CD8-positive, alpha-beta memory T cell (primary cell): ENCODE measurements around the gene MRO. TPM values are rescaled to one million over a fixed set of nuclear protein-coding genes. Genes with fewer than 3 reads are reported as not detected.

ENCODE experiments used
- CTCF ChIA-PET: fragments of 350-600 bp; sonication (Branson Sonifier 250); formaldehyde crosslinking; loops from one replicate; lab custom pipeline; 2021; ENCODE audit warnings: antibody characterized with exemption; lab: Charles Lee
- POLR2A ChIA-PET: fragments of 350-600 bp; sonication (Branson Sonifier 250); formaldehyde crosslinking; loops from one replicate; lab custom pipeline; 2021; ENCODE audit warnings: antibody characterized with exemption; lab: Charles Lee
- DNase-seq, 5 donors: peaks; one replicate each; pipeline versions ENCODE4 v3.0.0 to v3.0.0-alpha.2; 2020 to 2022; ENCODE audit warnings: mixed read lengths in 1 of 5
- H3K27ac ChIP-seq: one replicate; pipeline ENCODE4 v1.7.0; 2013; ENCODE audit warnings: low read depth, mild to moderate bottlenecking, low read length, moderate library complexity
- H3K27me3 ChIP-seq: 2 replicates; pipeline ENCODE4 v1.7.0; 2013; ENCODE audit warnings: low read length, mild to moderate bottlenecking; ENCODE audit not compliant: insufficient read depth, poor library complexity, severe bottlenecking
- H3K36me3 ChIP-seq: 2 replicates; pipeline ENCODE4 v1.7.0; 2013; ENCODE audit warnings: mild to moderate bottlenecking, low read length, moderate library complexity; ENCODE audit not compliant: insufficient read depth
- H3K4me1 ChIP-seq: 2 replicates; pipeline ENCODE4 v1.7.0; 2013; ENCODE audit warnings: mild to moderate bottlenecking, low read length, moderate library complexity; ENCODE audit not compliant: insufficient read depth
- H3K4me3 ChIP-seq: 2 replicates; pipeline ENCODE4 v1.7.0; 2013; ENCODE audit warnings: mild to moderate bottlenecking, low read length
- H3K9me3 ChIP-seq: 2 replicates; pipeline ENCODE4 v1.7.0; 2013; ENCODE audit warnings: mild to moderate bottlenecking, low read length
- H3K27ac Mint-ChIP-seq, 8 donors: one replicate each; pipeline ENCODE4 v1.8.0; 2020 to 2021; ENCODE audit warnings: mixed read lengths in 8 of 8, mild to moderate bottlenecking in 6 of 8, inconsistent platforms in 3 of 8, moderate library complexity in 3 of 8
- H3K27me3 Mint-ChIP-seq, 2 donors: one replicate each; pipeline ENCODE4 v1.8.0; 2020 to 2021; ENCODE audit warnings: mixed read lengths in 2 of 2, mild to moderate bottlenecking in 1 of 2, moderate library complexity in 1 of 2
- H3K36me3 Mint-ChIP-seq, 3 donors: one replicate each; pipeline ENCODE4 v1.8.0; 2020 to 2021; ENCODE audit warnings: mixed read lengths in 3 of 3, inconsistent platforms in 1 of 3, mild to moderate bottlenecking in 1 of 3
- H3K4me1 Mint-ChIP-seq, 3 donors: one replicate each; pipeline ENCODE4 v1.8.0; 2020 to 2021; ENCODE audit warnings: mixed read lengths in 3 of 3, inconsistent platforms in 1 of 3, mild to moderate bottlenecking in 1 of 3
- H3K4me3 Mint-ChIP-seq, 7 donors: one replicate each; pipeline ENCODE4 v1.8.0; 2020 to 2021; ENCODE audit warnings: mixed read lengths in 7 of 7, mild to moderate bottlenecking in 6 of 7, moderate library complexity in 4 of 7, inconsistent platforms in 2 of 7
- H3K9me3 Mint-ChIP-seq, 5 donors: one replicate each; pipeline ENCODE4 v1.8.0; 2020 to 2022; ENCODE audit warnings: mixed read lengths in 5 of 5, mild to moderate bottlenecking in 3 of 5, moderate library complexity in 2 of 5, inconsistent platforms in 1 of 5
- polyA plus RNA-seq: library from polyadenylated mRNA; unstranded; fragments of 300-500 nt; fragmentation: Illumina TruSeq; gene quantifications from one replicate; pipeline ENCODE4 v1.2.3, GENCODE V29; 2021
- total RNA-seq, 2 experiments: library from RNA; stranded (reverse); gene quantifications; one replicate each; pipeline ENCODE4 v1.2.3, GENCODE V29; 2021

MRO gene
- total and polyA plus RNA-seq, 3 experiments from 2014 or later: 0.18 TPM; not detected in 2

DNA sequence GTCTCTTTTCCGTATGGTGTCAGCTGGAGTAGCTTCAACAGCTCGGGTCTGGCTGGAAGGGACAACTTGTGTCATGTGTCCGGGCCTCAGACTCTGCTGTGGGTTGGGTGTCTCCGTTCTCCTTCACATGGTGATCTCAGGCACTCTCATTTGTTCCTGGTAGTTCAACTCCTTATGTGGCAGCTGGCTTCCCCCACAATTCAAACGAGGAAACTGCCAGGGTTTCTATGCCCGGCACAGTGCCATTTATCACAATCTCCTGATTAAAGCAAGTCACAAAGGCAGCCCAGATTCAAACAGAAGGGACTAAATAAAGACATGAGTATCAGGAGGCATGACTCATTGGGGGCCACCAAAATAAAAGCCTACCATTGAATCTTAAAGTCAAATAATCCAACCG lies 22.7 kb downstream of the MRO start:
- H3K9me3 ChIP-seq: no peaks in the 10 kb centered on the region
- no peak for DNase-seq
- no peaks in the 10 kb centered on the region for H3K27me3 ChIP-seq
- Mint-ChIP-seq H3K4me1 (no peaks in the 10 kb centered on the region), H3K9me3 (no peaks in the 10 kb centered on the region), H3K4me3 (no peak overlapping the region), H3K36me3 (no peaks in the 10 kb centered on the region), H3K27ac (no peak overlapping the region), H3K27me3 (peaks cover 25 to 46% of the 10 kb centered on the region in 2 donors)
- POLR2A ChIA-PET: no interaction called here
- H3K4me3 ChIP-seq: no peak overlapping the region
- no peaks in the 10 kb centered on the region for H3K36me3 ChIP-seq
- CTCF ChIA-PET: no interaction called here
- H3K4me1 ChIP-seq: no peaks in the 10 kb centered on the region
- H3K27ac ChIP-seq: no peak overlapping the region

DNA sequence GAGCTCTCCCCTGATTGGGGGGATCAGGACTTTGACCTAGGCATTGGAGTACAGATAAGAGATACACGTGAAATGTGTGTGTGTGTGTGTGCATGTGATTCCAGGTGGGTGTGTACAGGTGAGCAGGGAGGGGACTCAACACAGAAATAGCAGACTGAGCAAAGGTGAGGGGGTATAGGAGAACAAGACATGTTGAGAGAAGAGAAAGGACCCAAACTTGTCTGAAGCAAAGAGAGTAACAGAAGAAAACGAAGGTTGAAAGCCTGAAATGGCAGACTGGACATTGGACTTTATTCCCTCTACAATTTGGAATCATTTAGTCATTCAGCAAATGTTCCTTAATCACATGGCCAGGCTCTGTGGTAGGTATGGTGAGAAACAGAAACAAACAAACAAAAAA lies 23.3 kb downstream of the MRO start:
- H3K36me3 ChIP-seq: no peaks in the 10 kb centered on the region
- Mint-ChIP-seq H3K27ac (no peak overlapping the region), H3K36me3 (no peaks in the 10 kb centered on the region), H3K9me3 (no peaks in the 10 kb centered on the region), H3K4me1 (no peaks in the 10 kb centered on the region), H3K27me3 (peaks cover 25 to 51% of the 10 kb centered on the region in 2 donors), H3K4me3 (no peak overlapping the region)
- no peak for DNase-seq
- H3K4me1 ChIP-seq: no peaks in the 10 kb centered on the region
- no peak overlapping the region for H3K4me3 ChIP-seq
- H3K27ac ChIP-seq: no peak overlapping the region
- H3K9me3 ChIP-seq: no peaks in the 10 kb centered on the region
- CTCF ChIA-PET: no interaction called here
- H3K27me3 ChIP-seq: no peaks in the 10 kb centered on the region
- POLR2A ChIA-PET: no interaction called here

DNA sequence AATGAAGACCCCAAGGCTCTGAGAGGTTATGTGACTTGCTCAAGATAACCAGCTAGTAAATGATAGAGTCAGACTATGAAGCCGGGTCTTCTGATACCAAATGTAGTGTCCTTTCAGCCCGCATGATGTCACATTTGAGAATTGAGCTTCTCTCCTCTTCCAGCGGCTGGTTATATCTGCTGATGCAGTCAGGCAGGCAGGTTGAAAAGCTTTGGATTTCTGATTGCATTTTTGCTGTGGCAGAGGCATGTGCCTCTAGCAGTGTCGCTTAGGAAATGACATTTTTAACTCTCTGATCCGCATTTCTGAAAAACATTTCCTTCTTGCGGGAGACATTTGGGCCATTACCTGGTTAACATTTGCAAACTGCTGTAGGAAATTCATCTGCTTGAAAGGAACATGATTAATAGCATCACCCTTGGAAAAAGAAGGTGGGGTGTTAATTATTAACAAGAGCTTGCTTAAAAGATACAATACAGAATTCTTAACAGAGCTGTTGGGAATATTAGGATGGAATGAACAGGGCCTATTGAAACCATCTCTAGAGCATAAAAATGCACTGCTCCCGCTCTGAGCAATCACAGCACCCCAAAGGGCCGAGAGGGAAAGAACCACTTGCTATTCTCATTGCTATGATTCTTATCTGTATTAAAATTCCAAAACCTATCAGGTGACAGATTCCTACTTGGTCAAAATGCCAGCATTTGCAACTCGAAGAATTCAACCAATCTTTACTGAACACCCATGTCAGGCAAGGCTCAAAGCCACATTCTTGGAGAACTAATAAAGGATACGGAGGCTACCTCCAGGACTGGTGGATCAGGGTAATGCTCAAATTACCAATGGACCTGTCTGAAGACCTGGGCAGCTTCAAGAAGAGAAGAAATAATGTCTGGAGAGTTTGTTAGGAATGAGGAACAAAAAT lies 25.9 kb downstream of the MRO start:
- no peak overlapping the region for H3K27ac Mint-ChIP-seq
- no peaks in the 10 kb centered on the region for H3K36me3 ChIP-seq
- ChIA-PET CTCF (no interaction called here), POLR2A (no interaction called here)
- H3K27me3 ChIP-seq: no peaks in the 10 kb centered on the region
- no peaks in the 10 kb centered on the region for H3K9me3 Mint-ChIP-seq
- H3K27ac ChIP-seq: no peak overlapping the region
- no peak overlapping the region for H3K4me3 ChIP-seq
- H3K9me3 ChIP-seq: no peaks in the 10 kb centered on the region
- H3K4me1 Mint-ChIP-seq: no peaks in the 10 kb centered on the region
- H3K36me3 Mint-ChIP-seq: no peaks in the 10 kb centered on the region
- DNase-seq: no peak
- no peaks in the 10 kb centered on the region for H3K4me1 ChIP-seq
- peaks cover 24 to 57% of the 10 kb centered on the region in 2 donors for H3K27me3 Mint-ChIP-seq
- no peak overlapping the region for H3K4me3 Mint-ChIP-seq

DNA sequence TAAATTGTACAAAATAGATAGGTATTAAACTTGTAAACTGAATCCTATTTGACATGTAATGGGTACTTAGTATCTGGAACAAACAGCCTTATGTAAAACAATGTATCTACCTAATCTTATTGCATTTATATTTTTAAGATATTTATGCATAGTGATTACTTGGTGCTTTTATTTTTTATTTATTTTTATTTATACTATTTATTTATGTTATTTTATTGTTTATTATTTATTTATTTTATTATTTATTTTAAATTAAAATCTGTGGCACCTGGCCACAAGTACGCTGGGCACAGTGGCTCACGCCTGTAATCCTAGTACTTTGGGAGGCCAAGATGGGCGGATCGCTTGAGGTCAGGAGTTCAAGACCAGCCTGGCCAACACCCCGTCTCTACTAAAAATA lies 26.9 kb downstream of the MRO start:
- no peak overlapping the region for H3K4me3 Mint-ChIP-seq
- H3K27me3 ChIP-seq: no peaks in the 10 kb centered on the region
- no peaks in the 10 kb centered on the region for H3K4me1 Mint-ChIP-seq
- no peaks in the 10 kb centered on the region for H3K9me3 ChIP-seq
- no peaks in the 10 kb centered on the region for H3K36me3 ChIP-seq
- no peaks in the 10 kb centered on the region for H3K36me3 Mint-ChIP-seq
- no peak overlapping the region for H3K4me3 ChIP-seq
- ChIA-PET CTCF (no interaction called here), POLR2A (no interaction called here)
- no peaks in the 10 kb centered on the region for H3K9me3 Mint-ChIP-seq
- DNase-seq: no peak
- H3K27me3 Mint-ChIP-seq: peaks cover 24 to 57% of the 10 kb centered on the region in 2 donors
- no peaks in the 10 kb centered on the region for H3K4me1 ChIP-seq
- H3K27ac Mint-ChIP-seq: no peak overlapping the region
- no peak overlapping the region for H3K27ac ChIP-seq

DNA sequence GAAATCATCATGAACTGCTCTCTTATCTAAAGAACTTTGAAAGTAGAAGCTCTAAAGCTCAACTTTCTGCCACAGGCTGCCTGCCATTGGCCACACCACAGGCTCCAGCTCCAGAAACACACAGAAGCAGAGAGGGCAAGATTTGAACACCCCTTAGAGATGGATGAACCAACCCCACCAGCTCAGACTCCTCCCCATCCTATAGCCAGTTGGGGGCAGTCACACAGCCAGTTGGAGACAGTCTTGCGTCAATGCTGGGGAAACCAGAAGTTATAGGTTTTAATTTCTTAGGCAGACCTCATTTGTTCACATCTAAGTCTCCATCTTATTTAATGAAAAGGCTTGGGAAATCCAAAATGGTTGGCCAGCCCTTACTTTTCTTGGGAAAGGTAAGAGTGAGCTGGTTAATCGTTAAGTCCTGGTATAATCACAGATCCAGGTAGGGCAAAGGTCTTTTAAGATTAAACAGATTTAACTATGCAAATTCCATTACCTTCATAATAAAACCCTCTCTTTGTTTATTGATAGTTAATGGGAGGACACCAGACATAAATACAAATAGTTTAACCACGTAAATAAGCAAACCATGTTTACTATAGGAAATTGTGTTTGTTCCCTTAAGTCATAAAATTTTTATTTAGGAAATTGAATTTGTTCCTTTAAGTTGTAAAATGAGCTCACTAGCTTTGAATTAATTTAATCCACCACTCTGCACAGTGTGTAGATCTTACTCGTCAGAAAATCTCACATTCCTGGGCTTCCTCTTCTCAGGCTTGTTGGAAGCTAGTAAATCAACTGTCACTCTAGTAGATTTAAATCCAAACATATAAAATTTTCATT lies 28.0 kb downstream of the MRO start:
- ChIA-PET POLR2A (no interaction called here), CTCF (no interaction called here)
- H3K4me3 Mint-ChIP-seq: no peak overlapping the region
- no peaks in the 10 kb centered on the region for H3K4me1 ChIP-seq
- H3K36me3 ChIP-seq: no peaks in the 10 kb centered on the region
- no peaks in the 10 kb centered on the region for H3K27me3 ChIP-seq
- no peaks in the 10 kb centered on the region for H3K9me3 Mint-ChIP-seq
- no peak overlapping the region for H3K27ac ChIP-seq
- H3K36me3 Mint-ChIP-seq: no peaks in the 10 kb centered on the region
- peaks cover 22 to 46% of the 10 kb centered on the region in 2 donors for H3K27me3 Mint-ChIP-seq
- H3K9me3 ChIP-seq: no peaks in the 10 kb centered on the region
- DNase-seq: no peak
- no peak overlapping the region for H3K4me3 ChIP-seq
- H3K27ac Mint-ChIP-seq: no peak overlapping the region
- no peaks in the 10 kb centered on the region for H3K4me1 Mint-ChIP-seq

DNA sequence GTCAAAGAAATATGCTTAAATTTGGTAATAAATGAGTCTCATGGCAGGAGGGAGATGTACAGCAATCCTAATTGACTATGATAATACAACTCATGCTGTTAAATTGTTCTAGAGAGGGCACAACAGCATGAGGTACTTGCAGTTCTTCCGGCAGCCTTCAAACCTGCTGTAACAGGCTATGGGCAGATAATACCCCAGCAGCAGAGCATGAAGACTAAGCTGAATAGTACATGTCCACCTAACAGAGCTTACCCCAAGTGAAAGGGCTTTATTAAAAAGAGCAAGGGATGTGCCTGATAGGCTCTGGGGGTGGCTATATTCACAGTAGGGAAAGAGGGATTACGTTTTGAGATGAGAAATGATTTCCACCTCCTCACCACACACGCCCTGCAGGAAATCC lies 28.9 kb downstream of the MRO start:
- Histone ChIP-seq H3K4me1 (no peaks in the 10 kb centered on the region), H3K9me3 (no peaks in the 10 kb centered on the region), H3K27me3 (no peaks in the 10 kb centered on the region), H3K4me3 (no peak overlapping the region), H3K27ac (no peak overlapping the region), H3K36me3 (no peaks in the 10 kb centered on the region)
- no peak overlapping the region for H3K4me3 Mint-ChIP-seq
- peak overlapping the region in 1 of 8 donors; percentile 13 for H3K27ac Mint-ChIP-seq
- H3K4me1 Mint-ChIP-seq: no peaks in the 10 kb centered on the region
- H3K27me3 Mint-ChIP-seq: peaks cover 15 to 37% of the 10 kb centered on the region in 2 donors
- ChIA-PET POLR2A (no interaction called here), CTCF (no interaction called here)
- no peak for DNase-seq
- H3K9me3 Mint-ChIP-seq: no peaks in the 10 kb centered on the region
- H3K36me3 Mint-ChIP-seq: no peaks in the 10 kb centered on the region

DNA sequence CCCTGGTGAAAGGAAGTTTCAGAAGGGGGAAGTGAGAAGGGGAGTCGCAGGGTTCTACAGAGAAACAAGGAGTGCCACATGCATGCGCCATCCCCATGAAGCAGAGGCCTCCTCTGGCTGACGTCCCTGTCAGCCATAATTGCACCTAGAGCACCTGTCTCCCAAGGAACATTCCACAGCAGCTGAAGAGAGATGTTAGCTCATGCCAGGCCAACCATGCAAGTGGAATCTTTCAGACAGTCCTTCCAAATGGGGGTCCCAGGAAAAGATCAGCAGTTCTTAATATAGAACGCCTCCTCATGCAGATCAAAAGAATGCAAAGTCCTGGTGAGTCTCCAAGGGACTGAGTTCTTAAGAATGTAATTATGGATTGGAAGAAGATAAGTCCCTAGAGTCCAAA lies 29.6 kb downstream of the MRO start:
- no peak overlapping the region for H3K4me3 Mint-ChIP-seq
- CTCF ChIA-PET: no interaction called here
- no peak overlapping the region for H3K27ac Mint-ChIP-seq
- no peak overlapping the region for H3K4me3 ChIP-seq
- no peak overlapping the region for H3K27ac ChIP-seq
- H3K4me1 ChIP-seq: no peaks in the 10 kb centered on the region
- no peaks in the 10 kb centered on the region for H3K4me1 Mint-ChIP-seq
- no peaks in the 10 kb centered on the region for H3K27me3 ChIP-seq
- H3K9me3 Mint-ChIP-seq: no peaks in the 10 kb centered on the region
- no peaks in the 10 kb centered on the region for H3K9me3 ChIP-seq
- POLR2A ChIA-PET: no interaction called here
- H3K27me3 Mint-ChIP-seq: peaks cover 10 to 32% of the 10 kb centered on the region in 2 donors
- no peaks in the 10 kb centered on the region for H3K36me3 ChIP-seq
- DNase-seq: no peak
- H3K36me3 Mint-ChIP-seq: no peaks in the 10 kb centered on the region

DNA sequence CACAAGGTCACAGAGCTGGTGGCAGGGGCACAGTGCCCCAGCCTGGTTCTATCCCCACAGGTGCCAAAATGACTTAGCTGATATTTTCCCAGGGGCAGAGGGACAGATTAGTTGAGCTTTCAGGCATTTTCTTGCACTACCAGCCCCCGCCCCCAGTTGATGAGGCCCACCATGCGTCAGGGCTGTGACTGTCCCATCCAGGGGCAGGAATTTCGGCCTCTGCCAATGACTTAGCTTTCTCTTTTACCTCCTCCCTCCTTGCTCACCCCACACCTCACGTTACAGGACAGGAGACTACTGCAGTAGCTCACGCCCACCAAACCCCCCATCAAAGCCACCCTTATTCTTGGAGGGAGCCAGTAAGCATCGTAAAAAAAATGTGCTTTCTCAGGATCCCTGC lies 31.5 kb downstream of the MRO start:
- ChIA-PET POLR2A (no interaction called here), CTCF (no interaction called here)
- Histone ChIP-seq H3K36me3 (no peaks in the 10 kb centered on the region), H3K27me3 (no peaks in the 10 kb centered on the region), H3K9me3 (no peaks in the 10 kb centered on the region), H3K27ac (no peak overlapping the region), H3K4me1 (no peaks in the 10 kb centered on the region), H3K4me3 (no peak overlapping the region)
- H3K4me1 Mint-ChIP-seq: no peaks in the 10 kb centered on the region
- H3K9me3 Mint-ChIP-seq: no peaks in the 10 kb centered on the region
- no peak for DNase-seq
- H3K27ac Mint-ChIP-seq: no peak overlapping the region
- H3K36me3 Mint-ChIP-seq: no peaks in the 10 kb centered on the region
- peaks cover 8 to 12% of the 10 kb centered on the region in 2 donors for H3K27me3 Mint-ChIP-seq
- no peak overlapping the region for H3K4me3 Mint-ChIP-seq
